Activated T-helper 17 cell treated with anti-CD3 and anti-CD28 coated beads, Interleukin-2, amount 50 U/mL, for 72 hours (primary cell): Measurements from ENCODE around the gene MYO5B. TPM values are rescaled to one million over a fixed set of nuclear protein-coding genes. Genes with fewer than 3 reads are reported as not detected.
A peak's percentile ranks its signal among the peaks of the same experiment; 100 is the strongest.
"Not testable (repeated sequence)": the region's sequence is repeated elsewhere in the genome, so short reads cannot be mapped to it uniquely, and the experiment has no call there.

ENCODE experiments used
- ATAC-seq: fragments of 150-1000 bp; cut with Tn5 transposase; replicated peaks from 2 replicates; pipeline ENCODE4 v1.10.0; 2021; ENCODE audit warnings: mild to moderate bottlenecking, moderate library complexity
- H3K27ac Mint-ChIP-seq: one replicate; pipeline ENCODE4 v1.8.0; 2022; ENCODE audit warnings: mixed read lengths
- H3K27me3 Mint-ChIP-seq: one replicate; pipeline ENCODE4 v1.8.0; 2022; ENCODE audit warnings: mixed read lengths
- H3K36me3 Mint-ChIP-seq: one replicate; pipeline ENCODE4 v1.8.0; 2022; ENCODE audit warnings: low read depth, mild to moderate bottlenecking, mixed read lengths
- H3K4me1 Mint-ChIP-seq: one replicate; pipeline ENCODE4 v1.8.0; 2022; ENCODE audit warnings: mixed read lengths
- H3K4me3 Mint-ChIP-seq: one replicate; pipeline ENCODE4 v1.8.0; 2022; ENCODE audit warnings: mild to moderate bottlenecking, mixed read lengths
- H3K9me3 Mint-ChIP-seq: one replicate; pipeline ENCODE4 v1.8.0; 2022; ENCODE audit warnings: mixed read lengths
- total RNA-seq, 2 donors: library from RNA; stranded (reverse); gene quantifications; one replicate each; pipeline ENCODE4 v1.2.3, GENCODE V29; 2022

The MYO5B gene
- total RNA-seq, 2 donors from 2014 or later = 0.29 TPM; not detected in 1

- Mint-ChIP-seq H3K27ac (no peak overlapping the region), H3K4me1 (no peaks in the 10 kb centered on the region)
- no peak for ATAC-seq
Measured at GRCh38 chr18:50115095-50115494, 79.9 kb downstream of the MYO5B start.

GRCh38 chr18:50114448-50114847 is 80.5 kb downstream of the MYO5B start:
- H3K27ac Mint-ChIP-seq = no peak overlapping the region
- H3K27me3 Mint-ChIP-seq = peaks cover 32% of the 10 kb centered on the region
- no peak overlapping the region for H3K4me3 Mint-ChIP-seq
- H3K4me1 Mint-ChIP-seq = no peaks in the 10 kb centered on the region
- ATAC-seq = no peak
- no peaks in the 10 kb centered on the region for H3K36me3 Mint-ChIP-seq
- H3K9me3 Mint-ChIP-seq = no peaks in the 10 kb centered on the region

More at GRCh38 chr18:50115095-50115494, 79.9 kb downstream of the MYO5B start:
- Mint-ChIP-seq H3K27me3 (peaks cover 29% of the 10 kb centered on the region), H3K36me3 (no peaks in the 10 kb centered on the region), H3K4me3 (no peak overlapping the region), H3K9me3 (no peaks in the 10 kb centered on the region)

- ATAC-seq = no peak
- Mint-ChIP-seq H3K27me3 (peaks cover 31% of the 10 kb centered on the region), H3K27ac (no peak overlapping the region), H3K4me3 (no peak overlapping the region), H3K9me3 (no peaks in the 10 kb centered on the region), H3K4me1 (no peaks in the 10 kb centered on the region), H3K36me3 (no peaks in the 10 kb centered on the region)
Measured at GRCh38 chr18:50113726-50114125, 81.2 kb downstream of the MYO5B start.

GRCh38 chr18:50111398-50111797 is 83.5 kb downstream of the MYO5B start:
- H3K27me3 Mint-ChIP-seq = peaks cover 26% of the 10 kb centered on the region
- no peaks in the 10 kb centered on the region for H3K36me3 Mint-ChIP-seq
- no peaks in the 10 kb centered on the region for H3K4me1 Mint-ChIP-seq
- H3K9me3 Mint-ChIP-seq = no peaks in the 10 kb centered on the region
- H3K27ac Mint-ChIP-seq = no peak overlapping the region
- H3K4me3 Mint-ChIP-seq = no peak overlapping the region
- no peak for ATAC-seq

GRCh38 chr18:50107468-50107977 is 87.4 kb downstream of the MYO5B start:
- ATAC-seq = no peak
- Mint-ChIP-seq H3K9me3 (no peaks in the 10 kb centered on the region), H3K36me3 (no peaks in the 10 kb centered on the region), H3K4me1 (no peaks in the 10 kb centered on the region), H3K4me3 (no peak overlapping the region), H3K27me3 (peaks cover 18% of the 10 kb centered on the region), H3K27ac (no peak overlapping the region)

- Mint-ChIP-seq H3K4me1 (no peaks in the 10 kb centered on the region), H3K36me3 (no peaks in the 10 kb centered on the region), H3K27ac (no peak overlapping the region), H3K27me3 (peaks cover 25% of the 10 kb centered on the region), H3K4me3 (no peak overlapping the region), H3K9me3 (no peaks in the 10 kb centered on the region)
- no peak for ATAC-seq
Measured at GRCh38 chr18:50105027-50105426, 89.9 kb downstream of the MYO5B start.

- Mint-ChIP-seq H3K9me3 (no peaks in the 10 kb centered on the region), H3K36me3 (no peaks in the 10 kb centered on the region), H3K4me1 (no peaks in the 10 kb centered on the region), H3K4me3 (no peak overlapping the region), H3K27ac (no peak overlapping the region), H3K27me3 (peaks cover 25% of the 10 kb centered on the region)
- ATAC-seq = no peak
Measured at GRCh38 chr18:50104421-50104820, 90.5 kb downstream of the MYO5B start.

GRCh38 chr18:50099725-50100407 is 95.1 kb downstream of the MYO5B start:
- no peak overlapping the region for H3K4me3 Mint-ChIP-seq
- peak; percentile 59 for ATAC-seq
- H3K36me3 Mint-ChIP-seq = no peaks in the 10 kb centered on the region
- H3K27me3 Mint-ChIP-seq = peaks cover 36% of the 10 kb centered on the region
- H3K4me1 Mint-ChIP-seq = no peaks in the 10 kb centered on the region
- H3K27ac Mint-ChIP-seq = no peak overlapping the region
- no peaks in the 10 kb centered on the region for H3K9me3 Mint-ChIP-seq

- Mint-ChIP-seq H3K4me1 (no peaks in the 10 kb centered on the region), H3K27ac (no peak overlapping the region), H3K4me3 (no peak overlapping the region), H3K27me3 (peaks cover 37% of the 10 kb centered on the region), H3K9me3 (no peaks in the 10 kb centered on the region), H3K36me3 (no peaks in the 10 kb centered on the region)
- ATAC-seq = peak; percentile 45
Measured at GRCh38 chr18:50097702-50098101, 97.2 kb downstream of the MYO5B start.

- Mint-ChIP-seq H3K27me3 (peaks cover 39% of the 10 kb centered on the region), H3K36me3 (no peaks in the 10 kb centered on the region), H3K27ac (no peak overlapping the region)
Measured at GRCh38 chr18:50096766-50097435, 98.0 kb downstream of the MYO5B start.

GRCh38 chr18:50094786-50095185 is 100.2 kb downstream of the MYO5B start:
- not testable (repeated sequence) for ATAC-seq, H3K36me3 Mint-ChIP-seq, H3K9me3 Mint-ChIP-seq, H3K27ac Mint-ChIP-seq, H3K4me3 Mint-ChIP-seq, H3K4me1 Mint-ChIP-seq
- peaks cover 46% of the 10 kb centered on the region for H3K27me3 Mint-ChIP-seq

More at GRCh38 chr18:50096766-50097435, 98.0 kb downstream of the MYO5B start:
- ATAC-seq = no peak
- Mint-ChIP-seq H3K4me1 (no peaks in the 10 kb centered on the region), H3K9me3 (no peaks in the 10 kb centered on the region), H3K4me3 (no peak overlapping the region)

- H3K27ac Mint-ChIP-seq = no peak overlapping the region
- no peaks in the 10 kb centered on the region for H3K36me3 Mint-ChIP-seq
- H3K27me3 Mint-ChIP-seq = peaks cover 44% of the 10 kb centered on the region
- no peak for ATAC-seq
- H3K9me3 Mint-ChIP-seq = no peaks in the 10 kb centered on the region
- no peaks in the 10 kb centered on the region for H3K4me1 Mint-ChIP-seq
- H3K4me3 Mint-ChIP-seq = no peak overlapping the region
Measured at GRCh38 chr18:50094221-50094773, 100.7 kb downstream of the MYO5B start.

GRCh38 chr18:50093366-50094064 is 101.4 kb downstream of the MYO5B start:
- no peaks in the 10 kb centered on the region for H3K36me3 Mint-ChIP-seq
- peaks cover 40% of the 10 kb centered on the region for H3K27me3 Mint-ChIP-seq
- H3K4me1 Mint-ChIP-seq = no peaks in the 10 kb centered on the region
- no peak overlapping the region for H3K4me3 Mint-ChIP-seq
- ATAC-seq = no peak
- no peaks in the 10 kb centered on the region for H3K9me3 Mint-ChIP-seq
- no peak overlapping the region for H3K27ac Mint-ChIP-seq

GRCh38 chr18:50092245-50092805 is 102.6 kb downstream of the MYO5B start:
- Mint-ChIP-seq H3K4me3 (no peak overlapping the region), H3K9me3 (no peaks in the 10 kb centered on the region), H3K27ac (no peak overlapping the region), H3K36me3 (no peaks in the 10 kb centered on the region), H3K27me3 (peaks cover 35% of the 10 kb centered on the region), H3K4me1 (no peaks in the 10 kb centered on the region)
- ATAC-seq = no peak
